OCI-LY7 (cell line): ENCODE results near the gene EIF2D. TPM values are rescaled to one million over a fixed set of nuclear protein-coding genes. Genes with fewer than 3 reads are reported as not detected.
A peak's percentile ranks its signal among the peaks of the same experiment; 100 is the strongest.

ENCODE experiments used
- BruUV-seq: library from RNA; stranded (reverse); fragments of 400-500 nt; replicated peaks from 2 replicates; lab custom pipeline; 2021; lab: Mats Ljungman, UMichigan
- CTCF ChIA-PET: fragments of 300-600 bp; sonication (Branson Sonifier 250); formaldehyde crosslinking; loops from one replicate; lab custom pipeline; 2022; ENCODE audit warnings: antibody characterized with exemption; ENCODE audit not compliant: unreplicated experiment; lab: Charles Lee
- POLR2A ChIA-PET: fragments of 300-600 bp; sonication (Branson Sonifier 250); formaldehyde crosslinking; loops from one replicate; lab custom pipeline; 2022; ENCODE audit warnings: antibody characterized with exemption; lab: Charles Lee
- DNase-seq: peaks from one replicate; pipeline ENCODE4 v3.0.0-alpha.2; 2015; ENCODE audit warnings: low spot score
- H2AFZ ChIP-seq: fragments of 200-600 bp; sonication (generic), shearing (Covaris generic); 2 replicates; pipeline ENCODE4 v1.6.1; 2014; ENCODE audit warnings: mild to moderate bottlenecking, antibody characterized with exemption, low read length, moderate library complexity
- H3K27ac ChIP-seq: fragments of 200-600 bp; sonication (generic); 2 replicates; pipeline ENCODE4 v1.5.1; 2014; ENCODE audit warnings: mixed run types, low read depth, mild to moderate bottlenecking, moderate library complexity, low read length, inconsistent platforms; ENCODE audit not compliant: poor library complexity, severe bottlenecking
- H3K36me3 ChIP-seq: fragments of 200-600 bp; sonication (generic); 2 replicates; pipeline ENCODE4 v1.6.1; 2014; ENCODE audit warnings: mild to moderate bottlenecking, antibody characterized with exemption, low read length, moderate library complexity, mixed read lengths; ENCODE audit not compliant: insufficient read depth
- H3K4me1 ChIP-seq: fragments of 200-600 bp; sonication (generic); 2 replicates; pipeline ENCODE4 v1.5.1; 2014; ENCODE audit warnings: mild to moderate bottlenecking, low read length; ENCODE audit not compliant: insufficient read depth, poor library complexity, severe bottlenecking
- H3K4me2 ChIP-seq: fragments of 200-600 bp; sonication (generic); 2 replicates; pipeline ENCODE4 v1.6.1; 2014; ENCODE audit warnings: mild to moderate bottlenecking, low read length
- H3K4me3 ChIP-seq: fragments of 200-600 bp; sonication (generic); 2 replicates; pipeline ENCODE4 v1.5.1; 2014; ENCODE audit warnings: mild to moderate bottlenecking, low read depth, low read length; ENCODE audit not compliant: poor library complexity, severe bottlenecking
- H3K79me2 ChIP-seq: fragments of 200-600 bp; sonication (generic); 2 replicates; pipeline ENCODE4 v1.6.1; 2016; ENCODE audit warnings: low read depth, mild to moderate bottlenecking, low read length, moderate library complexity, mixed read lengths; ENCODE audit not compliant: insufficient read depth
- H3K9me2 ChIP-seq: fragments of 200-600 bp; sonication (generic); 2 replicates; pipeline ENCODE4 v1.6.1; 2016; ENCODE audit warnings: mild to moderate bottlenecking, low read length, mixed read lengths; ENCODE audit not compliant: insufficient read depth
- H3K9me3 ChIP-seq: fragments of 200-600 bp; sonication (generic); 2 replicates; pipeline ENCODE4 v1.6.1; 2014; ENCODE audit warnings: mild to moderate bottlenecking, mixed run types, low read length, mixed read lengths
- H4K20me1 ChIP-seq: fragments of 200-600 bp; sonication (generic); 2 replicates; pipeline ENCODE4 v1.6.1; 2014; ENCODE audit warnings: mild to moderate bottlenecking, antibody characterized with exemption, low read length, moderate library complexity, mixed read lengths; ENCODE audit not compliant: insufficient read depth
- CTCF ChIP-seq: fragments of 200-600 bp; sonication (generic); conservative IDR thresholded peaks from 2 replicates; pipeline ENCODE4 v1.5.1; 2014; ENCODE audit warnings: mild to moderate bottlenecking, antibody characterized with exemption, low read length, moderate library complexity, mixed read lengths
- EZH2phosphoT487 ChIP-seq: fragments of 200-600 bp; sonication (generic); IDR thresholded peaks from 2 replicates; pipeline ENCODE4 v1.6.1; 2018; ENCODE audit warnings: low read depth, borderline replicate concordance, mild to moderate bottlenecking, mixed run types, antibody characterized with exemption, low read length, moderate library complexity, mixed read lengths
- intact Hi-C: fragments of 100-400 bp; cut with micrococcal nuclease; formaldehyde crosslinking; loops from one replicate; pipeline ENCODE4 v1.10.0; 2022; ENCODE audit not compliant: unreplicated experiment
- total RNA-seq, 2 experiments: library from RNA; depleted of rRNA in 1 of 2; stranded (reverse); fragments of >200 nt in 1 of 2; shearing (Covaris generic) in 1 of 2; gene quantifications; 2 replicates each; pipeline ENCODE4 v1.2.3, GENCODE V29; 2014 to 2022

The EIF2D gene
- total RNA-seq, 2 experiments from 2014 or later = 68.6 to 85.4 TPM

DNA sequence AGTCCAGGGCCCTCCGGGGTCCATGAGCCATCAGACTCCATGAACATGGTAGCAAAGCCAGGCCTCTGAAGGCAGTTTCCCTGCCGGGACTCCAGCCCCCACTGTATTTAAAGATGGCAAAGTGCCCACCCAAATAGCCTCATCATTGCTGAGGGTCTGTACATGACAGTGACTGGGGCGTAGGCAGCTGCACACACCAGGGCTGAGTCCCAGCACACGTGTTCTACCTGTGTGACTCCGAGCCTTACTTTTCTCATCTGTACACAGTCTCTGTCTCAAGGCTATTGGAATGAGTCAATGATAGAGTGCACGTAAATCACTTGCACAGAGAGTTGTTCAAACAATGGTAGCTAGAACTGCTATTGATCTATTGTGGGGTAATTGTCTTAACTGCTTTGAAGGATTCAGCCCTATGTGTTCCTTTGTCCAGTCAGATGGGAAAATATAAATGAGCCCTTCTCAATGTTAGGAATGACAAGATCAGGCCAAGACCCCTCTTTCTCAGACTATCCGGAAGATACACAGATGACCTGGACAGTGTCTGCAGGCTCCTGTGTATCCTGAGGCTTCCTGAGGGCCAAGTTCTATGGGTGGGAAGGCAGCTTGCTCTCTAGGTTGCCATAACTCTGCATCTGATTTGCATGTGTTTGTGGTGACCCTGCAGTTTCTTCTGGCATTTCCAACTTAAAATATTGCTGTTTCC lies 56.1 kb downstream of the EIF2D start:
- ChIA-PET CTCF (interaction anchor here (1.9 to 2.2 kb wide), 3 partner anchors 10 to 14 kb away, joined by 4 to 10 read pairs (median 8); no protein-coding TSS in a partner anchor), POLR2A (interaction anchor here (0.7 to 2.2 kb wide), 13 partner anchors 8 to 512 kb away, joined by 3 to 18 read pairs (median 3); partner anchors contain the start of gene EIF2D)
- Histone ChIP-seq H3K4me1 (peaks cover 57% of the 10 kb centered on the region), H3K27ac (peak overlapping the region; percentile 72), H3K4me3 (peak overlapping the region; percentile 92), H3K9me3 (no peaks in the 10 kb centered on the region), H3K9me2 (no peaks in the 10 kb centered on the region), H3K36me3 (no peaks in the 10 kb centered on the region; the same call in 1 of the 2 replicates), H4K20me1 (no peaks in the 10 kb centered on the region), H3K4me2 (peak overlapping the region; percentile 99), H3K79me2 (peaks cover 7% of the 10 kb centered on the region; the same call in 1 of the 2 replicates), H2AFZ (peak overlapping the region; percentile 40; the same call in 1 of the 2 replicates)
- BruUV-seq = no TSS peak
- intact Hi-C loops = loop anchor here (5.0 kb wide), 1 partner anchor 126 kb away; the partner anchor contains the start of gene MAPKAPK2
- no peak for DNase-seq
- TF ChIP-seq CTCF (no peak), EZH2phosphoT487 (no peak)

DNA sequence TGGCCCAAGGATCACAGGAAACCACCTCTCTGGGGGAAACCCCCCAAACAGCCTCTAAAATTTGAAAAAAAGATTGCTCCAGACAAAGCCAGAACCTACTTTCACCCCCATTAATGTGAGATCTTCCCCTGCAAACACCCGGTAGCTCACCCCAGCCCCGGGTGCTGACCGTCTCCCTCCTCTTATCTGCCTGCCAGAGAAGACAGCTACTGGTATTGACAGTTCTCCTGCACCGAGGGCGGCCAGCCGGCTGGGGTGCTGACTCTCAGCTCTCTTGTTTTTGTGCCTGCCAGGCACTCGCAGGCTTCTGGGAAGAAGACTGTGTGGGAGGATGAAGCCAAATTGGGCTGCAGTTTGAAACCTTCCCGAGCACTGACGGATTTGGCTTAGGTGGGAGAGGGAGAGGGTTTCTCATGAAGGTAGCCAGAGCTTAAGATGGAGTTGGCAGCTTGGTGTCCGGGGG lies 56.8 kb downstream of the EIF2D start:
- no TSS peak for BruUV-seq
- DNase-seq = peak; percentile 35
- peaks cover 55% of the 10 kb centered on the region for H3K4me1 ChIP-seq

More for the DNA sequence above, 56.8 kb downstream of the EIF2D start:
- ChIA-PET POLR2A (interaction anchor here (0.7 to 2.2 kb wide), 13 partner anchors 8 to 511 kb away, joined by 3 to 18 read pairs (median 3); partner anchors contain the start of gene EIF2D), CTCF (interaction anchor here (1.0 to 2.2 kb wide), 4 partner anchors 9 to 26 kb away, joined by 3 to 10 read pairs (median 6); no protein-coding TSS in a partner anchor)
- TF ChIP-seq EZH2phosphoT487 = no peak
- no peak for TF ChIP-seq CTCF
- no peak overlapping the region for H3K27ac ChIP-seq
- peaks cover 7% of the 10 kb centered on the region; the same call in 1 of the 2 replicates for H3K79me2 ChIP-seq
- no peaks in the 10 kb centered on the region for H3K9me2 ChIP-seq
- peak overlapping the region; percentile 99 for H3K4me2 ChIP-seq
- H4K20me1 ChIP-seq = no peaks in the 10 kb centered on the region
- no peaks in the 10 kb centered on the region for H3K36me3 ChIP-seq
- intact Hi-C loops = loop anchor here (5.0 kb wide), 1 partner anchor 127 kb away; the partner anchor contains the start of gene MAPKAPK2
- no peaks in the 10 kb centered on the region for H3K9me3 ChIP-seq
- no peak overlapping the region for H3K4me3 ChIP-seq
- peak overlapping the region; percentile 24; the same call in 1 of the 2 replicates for H2AFZ ChIP-seq
